ENCODE results near the gene FUCA1.

- TF ChIP-seq ZFP30 (CRISPR knock-in tag; IDR thresholded peaks at IDR 0.05) (no peak), GLIS3 (CRISPR knock-in tag; IDR thresholded peaks at IDR 0.05) (no peak), ZNF70 (CRISPR knock-in tag; IDR thresholded peaks at IDR 0.05) (no peak), ZFP3 (CRISPR knock-in tag; IDR thresholded peaks at IDR 0.05) (no peak), OSR1 (CRISPR knock-in tag; IDR thresholded peaks at IDR 0.05) (no peak), CREB5 (CRISPR knock-in tag; IDR thresholded peaks at IDR 0.05; ENCODE audit: low read depth) (no peak), ISL1 (CRISPR knock-in tag; IDR thresholded peaks at IDR 0.05) (no peak), BACH2 (CRISPR knock-in tag; IDR thresholded peaks at IDR 0.05; ENCODE audit: borderline replicate concordance) (no peak), TSHZ2 (CRISPR knock-in tag; IDR thresholded peaks at IDR 0.05) (no peak)
- TF ChIP-seq, protein P1, sequence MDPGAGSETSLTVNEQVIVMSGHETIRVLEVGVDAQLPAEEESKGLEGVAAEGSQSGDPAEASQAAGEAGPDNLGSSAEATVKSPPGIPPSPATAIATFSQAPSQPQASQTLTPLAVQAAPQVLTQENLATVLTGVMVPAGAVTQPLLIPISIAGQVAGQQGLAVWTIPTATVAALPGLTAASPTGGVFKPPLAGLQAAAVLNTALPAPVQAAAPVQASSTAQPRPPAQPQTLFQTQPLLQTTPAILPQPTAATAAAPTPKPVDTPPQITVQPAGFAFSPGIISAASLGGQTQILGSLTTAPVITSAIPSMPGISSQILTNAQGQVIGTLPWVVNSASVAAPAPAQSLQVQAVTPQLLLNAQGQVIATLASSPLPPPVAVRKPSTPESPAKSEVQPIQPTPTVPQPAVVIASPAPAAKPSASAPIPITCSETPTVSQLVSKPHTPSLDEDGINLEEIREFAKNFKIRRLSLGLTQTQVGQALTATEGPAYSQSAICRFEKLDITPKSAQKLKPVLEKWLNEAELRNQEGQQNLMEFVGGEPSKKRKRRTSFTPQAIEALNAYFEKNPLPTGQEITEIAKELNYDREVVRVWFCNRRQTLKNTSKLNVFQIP (CRISPR knock-in tag; IDR thresholded peaks at IDR 0.05; ENCODE audit: borderline replicate concordance, low read depth), result no peak
- TF ChIP-seq, protein P2, sequence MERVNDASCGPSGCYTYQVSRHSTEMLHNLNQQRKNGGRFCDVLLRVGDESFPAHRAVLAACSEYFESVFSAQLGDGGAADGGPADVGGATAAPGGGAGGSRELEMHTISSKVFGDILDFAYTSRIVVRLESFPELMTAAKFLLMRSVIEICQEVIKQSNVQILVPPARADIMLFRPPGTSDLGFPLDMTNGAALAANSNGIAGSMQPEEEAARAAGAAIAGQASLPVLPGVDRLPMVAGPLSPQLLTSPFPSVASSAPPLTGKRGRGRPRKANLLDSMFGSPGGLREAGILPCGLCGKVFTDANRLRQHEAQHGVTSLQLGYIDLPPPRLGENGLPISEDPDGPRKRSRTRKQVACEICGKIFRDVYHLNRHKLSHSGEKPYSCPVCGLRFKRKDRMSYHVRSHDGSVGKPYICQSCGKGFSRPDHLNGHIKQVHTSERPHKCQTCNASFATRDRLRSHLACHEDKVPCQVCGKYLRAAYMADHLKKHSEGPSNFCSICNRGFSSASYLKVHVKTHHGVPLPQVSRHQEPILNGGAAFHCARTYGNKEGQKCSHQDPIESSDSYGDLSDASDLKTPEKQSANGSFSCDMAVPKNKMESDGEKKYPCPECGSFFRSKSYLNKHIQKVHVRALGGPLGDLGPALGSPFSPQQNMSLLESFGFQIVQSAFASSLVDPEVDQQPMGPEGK (CRISPR knock-in tag; IDR thresholded peaks at IDR 0.05; ENCODE audit: borderline replicate concordance), result no peak
Observed at GRCh38 chr1:23805025-23805424, 63.1 kb downstream of the FUCA1 start.
